Ishikawa (cell line): ENCODE data around the gene GTF2F2.

Source experiments
- CEBPB ChIP-seq: IDR thresholded peaks from 2 replicates; pipeline ENCODE4 v1.6.1; 2012
- CREB1 ChIP-seq: IDR thresholded peaks from 2 replicates; pipeline ENCODE4 v1.6.1; 2012; ENCODE audit warnings: low read depth
- EGR1 ChIP-seq: IDR thresholded peaks from 2 replicates; pipeline ENCODE4 v1.6.1; 2012
- EP300 ChIP-seq: IDR thresholded peaks from 2 replicates; pipeline ENCODE4 v1.6.1; 2012; ENCODE audit warnings: borderline replicate concordance
- FOXM1 ChIP-seq: IDR thresholded peaks from 2 replicates; pipeline ENCODE4 v1.6.1; 2012; ENCODE audit warnings: low read depth, borderline replicate concordance
- MAX ChIP-seq: IDR thresholded peaks from 2 replicates; pipeline ENCODE4 v1.6.1; 2012
- NFIC ChIP-seq: IDR thresholded peaks from 2 replicates; pipeline ENCODE4 v1.6.1; 2012
- RAD21 ChIP-seq: IDR thresholded peaks from 2 replicates; pipeline ENCODE4 v1.6.1; 2012; ENCODE audit warnings: low read depth
- REST ChIP-seq: IDR thresholded peaks from 2 replicates; pipeline ENCODE4 v1.6.1; 2012; ENCODE audit warnings: low read depth, mild to moderate bottlenecking
- TAF1 ChIP-seq: IDR thresholded peaks from 2 replicates; pipeline ENCODE4 v1.6.1; 2012; ENCODE audit warnings: low read depth, mild to moderate bottlenecking
- TCF12 ChIP-seq: IDR thresholded peaks from 2 replicates; pipeline ENCODE4 v1.6.1; 2012; ENCODE audit warnings: low read depth
- TEAD4 ChIP-seq: IDR thresholded peaks from 2 replicates; pipeline ENCODE4 v1.6.1; 2012
- USF1 ChIP-seq: IDR thresholded peaks from 2 replicates; pipeline ENCODE4 v1.6.1; 2012
- YY1 ChIP-seq: IDR thresholded peaks from 2 replicates; pipeline ENCODE4 v1.6.1; 2012; ENCODE audit warnings: low read depth
- ZBTB7A ChIP-seq: IDR thresholded peaks from 2 replicates; pipeline ENCODE4 v1.6.1; 2012; ENCODE audit warnings: low read depth

Gene GTF2F2

GRCh38 chr13:45166858-45167257 lies 46.5 kb downstream of the GTF2F2 start:
- no peak for TF ChIP-seq CEBPB
- TF ChIP-seq RAD21, result no peak
- no peak for TF ChIP-seq TAF1
- no peak for TF ChIP-seq FOXM1
- no peak for TF ChIP-seq MAX
- TF ChIP-seq REST, result no peak
- no peak for TF ChIP-seq YY1

- TF ChIP-seq NFIC, result no peak
- TF ChIP-seq REST, result no peak
- TF ChIP-seq CEBPB, result peak; percentile 57; the same call in 1 of the 2 replicates
Measured at GRCh38 chr13:45167611-45168554, 47.6 kb downstream of the GTF2F2 start.

DNA sequence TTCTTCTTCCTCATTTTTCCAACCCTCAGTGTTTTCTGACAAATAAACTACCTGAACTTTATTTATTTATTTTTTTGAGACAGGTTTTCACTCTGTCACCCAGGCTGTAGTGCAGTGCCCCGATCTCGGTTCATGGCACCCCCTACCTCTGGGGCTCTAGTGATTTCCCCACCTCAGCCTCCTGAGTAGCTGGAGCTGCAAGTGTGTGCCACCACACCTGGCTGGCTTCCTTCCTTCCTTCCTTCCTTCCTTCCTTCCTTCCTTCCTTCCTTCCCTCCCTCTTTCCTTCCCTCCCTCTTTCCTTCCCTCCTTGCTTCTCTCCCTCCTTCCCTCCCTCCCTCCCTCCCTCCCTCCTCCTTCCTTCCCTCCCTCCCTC lies 48.2 kb downstream of the GTF2F2 start:
- TF ChIP-seq MAX (no peak), CEBPB (no peak), NFIC (no peak), RAD21 (no peak), ZBTB7A (no peak), EP300 (no peak), FOXM1 (no peak), TCF12 (no peak), YY1 (no peak), TEAD4 (no peak), USF1 (no peak), TAF1 (no peak), EGR1 (no peak), CREB1 (no peak), REST (no peak)

DNA sequence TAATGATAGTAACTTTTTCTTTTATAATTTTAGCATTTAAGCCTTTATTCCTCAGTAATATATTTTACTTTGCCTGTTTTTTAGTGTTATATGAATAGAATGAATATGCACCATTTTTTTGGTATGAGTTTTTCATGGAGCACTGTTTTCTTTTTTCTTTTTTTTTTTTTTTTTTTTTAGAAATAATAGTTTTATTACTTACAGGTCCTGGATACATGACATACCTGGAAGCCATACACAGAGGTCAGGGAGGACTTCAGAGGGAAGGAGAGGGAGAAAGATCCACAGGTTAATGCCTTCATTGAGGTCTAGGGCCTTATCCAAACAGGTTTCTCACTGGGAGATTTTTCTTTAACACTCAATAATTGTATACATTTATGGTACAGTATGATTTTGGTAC lies 54.2 kb downstream of the GTF2F2 start:
- no peak for TF ChIP-seq USF1
- TF ChIP-seq FOXM1, result no peak
- TF ChIP-seq MAX, result no peak
- no peak for TF ChIP-seq EGR1
- TF ChIP-seq TEAD4, result no peak
- TF ChIP-seq REST, result no peak
- TF ChIP-seq ZBTB7A, result no peak
- TF ChIP-seq YY1, result no peak
- no peak for TF ChIP-seq TCF12
- no peak for TF ChIP-seq CEBPB
- no peak for TF ChIP-seq NFIC
- no peak for TF ChIP-seq TAF1
- no peak for TF ChIP-seq EP300
- no peak for TF ChIP-seq CREB1
- TF ChIP-seq RAD21, result no peak
